ENCODE results near the gene KCNK7. TPM values are rescaled to one million over a fixed set of nuclear protein-coding genes. Genes with fewer than 3 reads are reported as not detected.

Gene KCNK7
- total RNA-seq, 1 experiment from 2014 or later: 0.52 TPM

- no peak for DNase-seq (ENCODE audit: low read depth)
These were observed 15.6 kb upstream of the KCNK7 start for GRCh38 chr11:65611028-65611757.

- DNase-seq (ENCODE audit: low read depth): no peak
These were observed 14.8 kb upstream of the KCNK7 start for GRCh38 chr11:65610404-65610803.

GRCh38 chr11:65609665-65610064 lies 14.1 kb upstream of the KCNK7 start:
- DNase-seq (ENCODE audit: low read depth): no peak

- no peak for DNase-seq (ENCODE audit: low read depth)
These were observed 13.6 kb upstream of the KCNK7 start for GRCh38 chr11:65609229-65609628.

- DNase-seq (ENCODE audit: low read depth): no peak
These were observed 12.2 kb upstream of the KCNK7 start for GRCh38 chr11:65607614-65608426.

DNA sequence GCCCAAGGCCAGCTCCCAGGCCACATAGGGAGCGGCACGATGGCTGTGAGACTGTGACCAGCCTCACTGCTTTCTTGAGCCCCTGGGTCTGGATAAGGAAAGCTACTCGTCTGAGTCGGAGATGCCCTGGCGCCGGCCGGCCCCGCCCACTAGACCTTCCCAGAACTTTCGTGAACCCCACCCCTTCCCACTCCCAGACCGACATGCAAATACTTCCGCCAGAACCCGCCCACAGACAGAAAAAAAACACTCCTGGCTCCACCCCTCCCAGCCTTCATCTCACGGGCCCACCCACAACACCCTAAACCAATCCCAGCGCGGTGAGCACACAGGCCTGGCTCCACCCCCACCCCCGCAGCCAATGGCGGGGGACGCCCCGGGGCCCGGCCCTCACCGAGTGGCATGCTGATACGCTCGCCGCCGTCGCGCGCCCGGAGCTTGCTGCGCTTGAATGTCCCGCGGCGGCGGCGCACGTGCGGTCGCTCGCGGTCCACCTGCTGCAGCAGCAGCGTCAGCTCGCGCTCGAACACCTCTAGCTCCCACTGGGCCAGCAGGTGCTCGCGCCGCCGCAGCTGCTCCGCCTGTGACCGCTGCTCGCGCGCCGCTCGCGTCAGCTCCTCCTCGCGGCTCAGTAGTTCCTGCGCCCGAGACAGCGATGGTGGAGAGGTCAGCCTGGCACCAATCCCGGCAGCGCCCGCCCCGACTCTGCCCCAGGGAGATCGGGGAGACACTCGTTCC lies 11.4 kb upstream of the KCNK7 start:
- DNase-seq (ENCODE audit: low read depth): no peak

- DNase-seq (ENCODE audit: low read depth): no peak
These were observed 8.7 kb upstream of the KCNK7 start for GRCh38 chr11:65604258-65604657.

DNA sequence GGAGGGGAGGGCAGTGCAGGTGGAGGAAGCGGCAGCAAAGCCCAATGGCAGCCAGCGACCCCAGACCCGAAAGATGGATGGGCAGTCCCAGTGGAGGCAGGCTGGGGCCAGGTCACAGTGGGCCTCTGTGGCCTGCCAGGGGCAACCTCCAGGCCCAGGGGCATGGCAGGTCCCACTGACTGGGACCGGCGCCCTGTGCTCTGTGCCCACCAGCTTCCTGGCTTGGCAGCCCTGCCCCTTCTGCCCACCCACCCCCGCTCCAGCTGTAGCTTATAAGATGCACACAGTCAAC lies 4.3 kb upstream of the KCNK7 start:
- DNase-seq (ENCODE audit: low read depth): no peak

DNA sequence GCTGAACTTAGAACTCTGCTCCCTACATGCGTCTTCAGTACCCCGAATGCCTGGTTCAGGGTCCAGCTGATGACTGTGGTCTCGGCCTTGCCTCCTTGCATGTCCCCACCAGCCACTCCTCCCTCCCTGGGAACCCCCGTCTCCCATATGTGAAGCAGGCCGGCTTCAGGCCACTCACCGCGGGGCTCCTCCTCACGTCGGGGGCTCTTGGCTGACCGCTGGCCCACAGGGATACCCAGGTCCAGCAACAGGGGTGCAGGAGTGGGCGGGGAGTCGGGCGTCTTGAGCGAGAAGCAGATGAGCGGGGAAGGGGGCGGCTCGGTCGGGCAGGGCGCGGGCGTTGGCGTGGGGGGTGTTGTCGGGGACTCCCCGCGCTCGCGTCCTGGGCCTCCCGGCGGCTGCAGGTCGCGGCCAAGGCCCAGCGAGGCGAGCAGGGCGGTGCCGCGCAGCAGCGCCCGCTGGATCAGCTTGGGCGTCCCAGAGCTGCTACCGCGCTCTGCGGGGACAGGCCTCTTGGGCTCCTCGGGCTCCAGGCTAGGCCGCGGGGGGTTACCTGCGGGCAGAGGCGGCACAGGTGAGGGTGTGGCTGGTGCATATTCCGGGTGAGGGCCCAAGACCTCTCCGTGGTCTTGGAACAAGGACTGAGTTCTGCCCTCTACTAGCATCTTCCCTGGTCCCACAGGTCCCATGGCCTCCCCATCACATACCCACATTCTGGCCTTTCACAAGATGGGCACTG lies 3.8 kb upstream of the KCNK7 start:
- DNase-seq (ENCODE audit: low read depth): no peak

DNA sequence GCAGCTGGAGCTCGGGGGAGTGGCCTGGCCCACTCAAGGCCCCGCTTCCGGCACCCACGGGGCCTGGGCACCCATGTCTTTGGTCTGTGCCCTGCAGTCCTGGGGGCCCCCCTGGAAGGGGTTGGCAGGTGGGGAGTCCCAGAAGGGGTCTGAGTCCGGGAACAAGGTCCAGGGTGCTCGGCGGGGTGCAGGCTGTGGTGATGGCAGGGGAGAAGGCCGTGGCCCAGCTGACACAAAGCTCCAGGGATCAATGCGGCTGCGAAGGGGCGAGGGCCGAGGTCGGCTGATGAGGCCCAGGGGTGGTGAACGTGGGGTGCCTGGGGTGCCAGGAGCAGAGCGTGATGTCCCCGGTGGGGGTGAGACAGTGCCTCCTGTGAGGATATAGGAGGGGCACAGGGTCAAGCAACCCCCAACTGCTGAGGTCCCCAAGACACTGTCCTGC lies 2.7 kb upstream of the KCNK7 start:
- no peak for DNase-seq (ENCODE audit: low read depth)

- no peak for DNase-seq (ENCODE audit: low read depth)
These were observed 920 bp upstream of the KCNK7 start for GRCh38 chr11:65596520-65596919.

DNA sequence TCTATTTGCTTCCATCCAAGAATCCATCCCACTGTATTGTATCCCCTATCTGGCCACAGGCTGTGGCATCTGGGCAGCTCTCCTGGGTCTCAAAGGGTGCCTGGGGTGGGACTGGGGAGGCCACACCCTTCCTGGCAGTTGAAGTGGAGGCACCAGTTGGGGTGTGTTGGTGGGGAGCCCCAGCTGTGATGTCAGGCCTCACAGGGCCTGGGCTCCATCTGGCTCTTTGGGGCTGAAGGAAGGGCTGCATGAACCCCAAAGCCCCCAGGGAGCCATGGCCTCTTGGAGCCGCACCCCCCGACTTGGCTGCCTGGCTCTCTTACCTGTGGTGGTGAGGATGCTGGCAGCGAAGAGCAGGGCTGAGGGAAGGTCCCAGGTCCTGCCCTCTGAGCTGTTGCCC lies 469 bp downstream of the KCNK7 start:
- DNase-seq (ENCODE audit: low read depth): no peak

GRCh38 chr11:65593518-65594414 lies 1.8 kb downstream of the KCNK7 start:
- DNase-seq (ENCODE audit: low read depth): no peak

DNA sequence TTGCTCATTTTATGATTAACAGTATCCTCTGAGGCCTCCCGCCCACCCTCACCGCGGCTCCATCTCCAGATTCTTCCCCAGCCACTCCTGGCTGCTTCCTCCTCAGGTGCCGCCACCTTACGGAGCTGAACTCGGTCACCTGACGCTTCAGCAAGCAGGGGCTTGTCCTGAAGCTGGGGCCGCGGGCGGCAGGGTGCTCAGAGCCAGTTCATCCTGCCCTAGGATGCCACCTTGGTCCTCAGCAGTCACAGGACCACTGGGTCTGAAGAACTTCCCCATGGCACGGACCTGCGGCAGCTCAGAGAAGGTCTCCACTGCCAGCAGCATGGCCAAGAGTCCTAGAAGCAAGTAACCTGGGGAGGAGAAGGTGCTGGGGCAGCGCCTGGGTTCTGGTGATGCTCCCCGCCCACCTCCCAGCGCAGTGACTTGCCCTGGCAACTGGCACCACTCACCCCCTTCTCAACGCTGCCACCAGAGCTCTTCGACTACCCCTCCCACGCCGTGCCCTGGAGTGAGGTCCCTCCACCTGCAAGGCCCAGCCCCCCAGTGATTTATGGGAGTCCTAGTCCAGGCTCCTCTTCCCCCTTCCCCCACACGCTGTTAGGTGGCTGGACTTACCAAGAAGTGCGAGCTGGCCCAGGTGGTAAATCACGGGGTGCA lies 2.6 kb downstream of the KCNK7 start:
- DNase-seq (ENCODE audit: low read depth): no peak

GRCh38 chr11:65591939-65592857 lies 3.4 kb downstream of the KCNK7 start:
- DNase-seq (ENCODE audit: low read depth): no peak

DNA sequence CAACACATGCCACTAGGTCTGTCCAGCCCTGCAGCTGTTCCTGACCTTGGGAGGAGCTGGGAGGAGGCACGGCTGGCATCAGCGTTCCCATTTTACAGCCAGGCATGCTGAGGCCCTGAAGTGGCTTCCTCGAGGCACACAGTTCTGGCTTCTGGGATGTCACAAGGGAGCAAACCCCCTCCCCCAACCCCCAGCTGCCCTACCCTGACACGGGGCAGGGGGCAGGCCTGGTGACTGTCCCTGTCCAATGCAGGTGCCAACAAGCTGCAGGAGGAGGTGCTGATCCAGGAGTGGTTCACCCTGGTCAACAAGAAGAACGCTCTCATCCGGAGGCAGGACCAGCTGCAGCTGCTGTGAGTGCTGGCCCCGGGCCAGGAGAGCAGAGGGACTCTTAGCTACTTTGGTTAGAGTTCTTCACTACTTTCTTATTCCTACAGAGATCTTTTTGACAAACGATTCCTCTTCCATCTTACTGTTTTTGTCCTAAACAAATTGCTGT lies 5.3 kb downstream of the KCNK7 start:
- DNase-seq (ENCODE audit: low read depth): no peak

DNA sequence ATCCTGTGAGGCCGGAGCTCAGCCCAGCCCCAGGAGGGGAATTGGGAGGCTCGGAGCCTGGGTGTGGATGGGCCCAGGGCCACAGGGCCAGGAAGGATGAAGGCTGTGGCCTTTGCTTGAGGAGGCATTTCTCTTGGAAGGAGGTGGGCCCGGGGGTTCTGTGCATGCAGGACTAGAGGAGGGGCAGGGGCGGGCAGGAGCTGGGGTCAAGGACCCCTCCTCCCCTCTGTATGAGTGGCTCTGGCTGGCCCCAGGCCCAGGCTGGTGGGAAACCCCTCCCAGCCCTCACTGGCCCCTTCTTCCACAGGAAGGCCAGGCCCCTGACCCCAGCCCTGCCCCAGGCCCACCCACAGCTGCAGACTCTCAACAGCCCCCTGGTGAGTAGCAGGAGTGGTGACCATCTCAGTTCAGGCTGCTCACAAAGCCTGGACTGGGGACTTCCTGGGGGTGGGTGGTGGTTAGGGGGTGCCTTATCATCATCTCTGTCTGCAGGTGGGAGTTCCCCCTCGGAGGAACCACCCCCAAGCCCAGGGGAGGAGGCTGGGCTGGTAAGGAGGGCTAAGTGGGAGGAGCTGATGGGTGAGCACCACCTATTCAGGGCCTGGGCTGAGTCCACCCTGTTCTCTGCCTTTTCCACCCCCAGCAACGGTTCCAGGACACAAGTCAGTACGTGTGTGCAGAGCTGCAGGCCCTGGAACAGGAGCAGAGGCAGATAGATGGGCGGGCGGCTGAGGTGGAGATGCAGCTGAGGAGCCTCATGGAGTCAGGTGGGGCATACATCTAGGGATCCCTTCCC lies 6.0 kb downstream of the KCNK7 start:
- DNase-seq (ENCODE audit: low read depth): no peak

Data from M059J (cell line).